ENCODE measurements around the gene IRS2.

IRS2 gene

GRCh38 chr13:109730812-109731335 is 55.5 kb downstream of the IRS2 start:
- no peak for TF ChIP-seq CTCF (IDR thresholded peaks at IDR 0.05; ENCODE audit: borderline replicate concordance, insufficient read depth, low read depth, low read length)
- no peak overlapping the region for H3K4me3 ChIP-seq (ENCODE audit: low read depth, low read length)

- H3K4me3 ChIP-seq (ENCODE audit: low read depth, low read length) = no peak overlapping the region
These were observed 57.3 kb downstream of the IRS2 start for GRCh38 chr13:109728791-109729731.

GRCh38 chr13:109728061-109728460 is 58.3 kb downstream of the IRS2 start:
- no peak overlapping the region for H3K4me3 ChIP-seq (ENCODE audit: low read depth, low read length)
- no peak for TF ChIP-seq CTCF (IDR thresholded peaks at IDR 0.05; ENCODE audit: borderline replicate concordance, insufficient read depth, low read depth, low read length)

More at GRCh38 chr13:109728791-109729731, 57.3 kb downstream of the IRS2 start:
- no peak for TF ChIP-seq CTCF (IDR thresholded peaks at IDR 0.05; ENCODE audit: borderline replicate concordance, insufficient read depth, low read depth, low read length)

- no peak overlapping the region for H3K4me3 ChIP-seq (ENCODE audit: low read depth, low read length)
These were observed 59.1 kb downstream of the IRS2 start for GRCh38 chr13:109727251-109727650.

GRCh38 chr13:109725995-109726637 is 60.3 kb downstream of the IRS2 start:
- TF ChIP-seq CTCF (IDR thresholded peaks at IDR 0.05; ENCODE audit: borderline replicate concordance, insufficient read depth, low read depth, low read length) = no peak
- H3K4me3 ChIP-seq (ENCODE audit: low read depth, low read length) = no peak overlapping the region

More at GRCh38 chr13:109727251-109727650, 59.1 kb downstream of the IRS2 start:
- no peak for TF ChIP-seq CTCF (IDR thresholded peaks at IDR 0.05; ENCODE audit: borderline replicate concordance, insufficient read depth, low read depth, low read length)

GRCh38 chr13:109725297-109725696 is 61.1 kb downstream of the IRS2 start:
- no peak overlapping the region for H3K4me3 ChIP-seq (ENCODE audit: low read depth, low read length)
- no peak for TF ChIP-seq CTCF (IDR thresholded peaks at IDR 0.05; ENCODE audit: borderline replicate concordance, insufficient read depth, low read depth, low read length)
